KMS-11 (cell line): ENCODE results near the gene RNASE1.

Experiments
- H2AFZ ChIP-seq: fragments of 200-600 bp; sonication (generic); 2 replicates; pipeline ENCODE4 v1.6.1; 2016; ENCODE audit warnings: antibody characterized with exemption, mixed run types, low read depth
- H3K27ac ChIP-seq: fragments of 200-600 bp; sonication (generic); 2 replicates; pipeline ENCODE4 v1.6.1; 2016; ENCODE audit warnings: mild to moderate bottlenecking, mixed run types
- H3K27me3 ChIP-seq: fragments of 200-600 bp; sonication (generic); 2 replicates; pipeline ENCODE4 v1.6.1; 2017; ENCODE audit warnings: mild to moderate bottlenecking, low read depth, mixed run types, moderate library complexity; ENCODE audit not compliant: insufficient read depth
- H3K36me3 ChIP-seq: fragments of 200-600 bp; sonication (generic); 2 replicates; pipeline ENCODE4 v1.6.1; 2017; ENCODE audit warnings: mild to moderate bottlenecking, mixed run types; ENCODE audit not compliant: insufficient read depth
- H3K4me1 ChIP-seq: fragments of 200-600 bp; sonication (generic); 2 replicates; pipeline ENCODE4 v1.6.1; 2016; ENCODE audit warnings: mild to moderate bottlenecking, low read depth, mixed run types; ENCODE audit not compliant: poor library complexity, severe bottlenecking
- H3K4me2 ChIP-seq: fragments of 200-600 bp; sonication (generic); 2 replicates; pipeline ENCODE4 v1.7.0; 2016; ENCODE audit warnings: mild to moderate bottlenecking, mixed run types
- H3K4me3 ChIP-seq: fragments of 200-600 bp; sonication (generic); IDR thresholded peaks from 2 replicates; pipeline ENCODE4 v1.6.1; 2017; ENCODE audit warnings: low read depth, low read length, mixed read lengths; ENCODE audit not compliant: insufficient read depth
- H3K79me2 ChIP-seq: fragments of 200-600 bp; sonication (generic); 2 replicates; pipeline ENCODE4 v1.6.1; 2016; ENCODE audit warnings: low read depth, mixed run types; ENCODE audit not compliant: insufficient read depth
- H3K9ac ChIP-seq: fragments of 200-600 bp; sonication (generic); 2 replicates; pipeline ENCODE4 v1.6.1; 2016; ENCODE audit warnings: mild to moderate bottlenecking, mixed run types
- H4K20me1 ChIP-seq: fragments of 200-600 bp; sonication (generic); 2 replicates; pipeline ENCODE4 v1.6.1; 2016; ENCODE audit warnings: mild to moderate bottlenecking, mixed run types; ENCODE audit not compliant: insufficient read depth
- TF ChIP-seq, protein P1 (sequence below): fragments of 200-600 bp; sonication (generic); conservative IDR thresholded peaks from 2 replicates; pipeline ENCODE4 v1.6.1; 2017; ENCODE audit warnings: low read depth, mild to moderate bottlenecking, antibody characterized with exemption, low read length, moderate library complexity, mixed read lengths

The RNASE1 gene

DNA sequence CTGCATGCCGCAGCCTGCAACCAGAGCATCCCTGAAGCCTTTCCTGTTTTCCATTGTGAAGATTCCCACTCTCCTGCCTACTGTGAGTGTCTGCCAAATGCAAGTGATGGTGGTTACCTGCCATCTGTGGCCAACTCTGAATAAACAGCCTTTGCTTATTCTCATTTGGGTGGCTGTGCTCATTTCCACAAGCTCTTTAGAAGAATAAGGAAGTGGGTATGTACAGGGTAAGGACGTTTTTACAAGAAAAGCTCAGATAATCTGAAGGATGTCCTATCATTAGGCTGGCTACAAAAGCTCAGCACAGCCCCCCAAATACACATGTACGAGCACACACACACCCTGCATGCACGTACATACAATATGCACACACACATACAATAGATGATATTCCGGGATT lies 7.3 kb upstream of the RNASE1 start:
- H3K79me2 ChIP-seq = no peaks in the 10 kb centered on the region
- H3K27me3 ChIP-seq = no peaks in the 10 kb centered on the region
- H3K9ac ChIP-seq = no peak overlapping the region
- H4K20me1 ChIP-seq = no peaks in the 10 kb centered on the region
- H3K4me1 ChIP-seq = no peaks in the 10 kb centered on the region
- H3K36me3 ChIP-seq = no peaks in the 10 kb centered on the region
- no peak overlapping the region for H2AFZ ChIP-seq
- no peak overlapping the region for H3K27ac ChIP-seq
- no peak overlapping the region for H3K4me2 ChIP-seq
- TF ChIP-seq, protein P1, sequence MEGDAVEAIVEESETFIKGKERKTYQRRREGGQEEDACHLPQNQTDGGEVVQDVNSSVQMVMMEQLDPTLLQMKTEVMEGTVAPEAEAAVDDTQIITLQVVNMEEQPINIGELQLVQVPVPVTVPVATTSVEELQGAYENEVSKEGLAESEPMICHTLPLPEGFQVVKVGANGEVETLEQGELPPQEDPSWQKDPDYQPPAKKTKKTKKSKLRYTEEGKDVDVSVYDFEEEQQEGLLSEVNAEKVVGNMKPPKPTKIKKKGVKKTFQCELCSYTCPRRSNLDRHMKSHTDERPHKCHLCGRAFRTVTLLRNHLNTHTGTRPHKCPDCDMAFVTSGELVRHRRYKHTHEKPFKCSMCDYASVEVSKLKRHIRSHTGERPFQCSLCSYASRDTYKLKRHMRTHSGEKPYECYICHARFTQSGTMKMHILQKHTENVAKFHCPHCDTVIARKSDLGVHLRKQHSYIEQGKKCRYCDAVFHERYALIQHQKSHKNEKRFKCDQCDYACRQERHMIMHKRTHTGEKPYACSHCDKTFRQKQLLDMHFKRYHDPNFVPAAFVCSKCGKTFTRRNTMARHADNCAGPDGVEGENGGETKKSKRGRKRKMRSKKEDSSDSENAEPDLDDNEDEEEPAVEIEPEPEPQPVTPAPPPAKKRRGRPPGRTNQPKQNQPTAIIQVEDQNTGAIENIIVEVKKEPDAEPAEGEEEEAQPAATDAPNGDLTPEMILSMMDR = no peak
- no peak overlapping the region for H3K4me3 ChIP-seq

DNA sequence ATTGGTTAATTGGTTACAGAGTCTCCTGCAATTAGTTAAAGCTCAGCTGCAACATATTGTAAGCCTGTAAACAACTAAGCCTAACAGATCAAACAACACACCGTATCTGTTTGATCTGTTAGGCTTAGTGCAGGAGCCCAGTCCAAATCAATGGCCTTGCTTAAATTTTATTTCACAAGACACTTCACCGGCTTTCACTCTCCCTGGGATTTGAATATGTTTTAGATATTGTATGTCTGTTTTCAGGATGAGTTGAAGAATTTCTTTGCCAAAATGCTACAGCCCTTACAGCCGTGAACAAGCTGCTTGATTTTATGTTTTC lies 5.5 kb upstream of the RNASE1 start:
- no peak overlapping the region for H3K4me2 ChIP-seq
- H3K27me3 ChIP-seq = no peaks in the 10 kb centered on the region
- H3K79me2 ChIP-seq = no peaks in the 10 kb centered on the region
- H3K36me3 ChIP-seq = no peaks in the 10 kb centered on the region
- no peak overlapping the region for H2AFZ ChIP-seq
- no peak overlapping the region for H3K27ac ChIP-seq
- TF ChIP-seq, protein P1 = no peak
- no peak overlapping the region for H3K4me3 ChIP-seq
- H3K9ac ChIP-seq = no peak overlapping the region
- no peaks in the 10 kb centered on the region for H4K20me1 ChIP-seq
- H3K4me1 ChIP-seq = no peaks in the 10 kb centered on the region

DNA sequence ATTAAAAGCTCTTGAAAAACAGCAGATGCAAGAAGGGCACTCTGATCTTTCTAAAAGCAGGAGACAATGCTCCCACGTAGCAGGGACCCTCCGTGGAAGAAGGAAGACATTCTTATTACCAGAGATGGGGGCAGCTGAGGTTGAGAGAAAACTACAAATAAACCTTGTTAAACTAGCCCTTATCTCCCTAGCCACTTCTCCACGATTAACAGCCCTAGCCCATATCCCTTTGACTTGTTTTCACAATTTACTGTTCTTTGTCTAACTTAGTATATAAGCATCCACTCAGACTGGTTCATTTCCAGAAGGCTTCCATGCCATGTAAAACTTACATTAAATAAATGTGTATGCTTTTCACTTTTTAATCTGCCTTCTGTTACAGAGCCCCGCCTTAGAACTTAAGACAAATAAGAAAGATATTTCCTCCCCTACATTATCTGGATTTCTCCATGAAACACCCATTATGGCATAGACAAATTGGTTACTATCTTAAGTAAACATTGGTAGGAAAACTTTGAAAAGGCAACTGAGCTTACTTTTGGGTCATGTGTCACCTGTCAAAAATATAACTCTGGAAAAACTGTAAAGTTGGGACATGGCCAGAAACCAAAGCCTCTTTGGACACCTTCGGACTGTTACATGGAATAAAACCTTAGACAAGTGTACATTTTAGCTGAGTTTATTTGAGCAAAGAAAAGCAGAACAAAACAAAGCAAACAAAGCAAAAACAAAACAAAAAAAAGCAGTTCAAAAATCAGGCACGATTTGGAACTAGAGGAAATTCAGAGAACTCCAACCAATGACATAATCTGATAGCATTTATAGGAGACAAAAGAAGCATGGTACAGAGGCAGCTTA lies 4.9 kb upstream of the RNASE1 start:
- no peaks in the 10 kb centered on the region for H3K36me3 ChIP-seq

DNA sequence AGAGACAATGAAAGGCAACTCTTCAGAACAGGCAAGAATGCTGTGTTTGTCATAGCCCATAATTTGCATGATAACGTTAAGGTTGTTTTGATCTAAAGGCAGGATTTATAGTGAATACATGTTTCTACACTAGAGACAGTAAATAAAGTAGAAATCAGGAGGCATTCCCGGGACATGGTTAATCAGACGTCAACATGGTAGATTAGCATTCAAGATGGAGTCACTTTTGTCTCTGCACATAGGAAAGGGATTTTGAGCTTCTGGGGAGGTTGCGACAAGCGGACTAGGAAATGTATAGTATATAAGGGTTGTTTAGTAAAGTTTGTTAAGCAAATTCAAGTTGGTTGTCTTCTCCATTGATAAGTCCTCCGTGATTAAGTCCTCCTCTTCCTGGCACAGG lies 2.8 kb upstream of the RNASE1 start:
- TF ChIP-seq, protein P1 = no peak
- Histone ChIP-seq H3K27me3 (no peaks in the 10 kb centered on the region), H3K4me3 (no peak overlapping the region), H3K4me1 (no peaks in the 10 kb centered on the region), H2AFZ (no peak overlapping the region), H3K9ac (no peak overlapping the region), H3K79me2 (no peaks in the 10 kb centered on the region), H3K27ac (no peak overlapping the region), H4K20me1 (no peaks in the 10 kb centered on the region), H3K4me2 (no peak overlapping the region), H3K36me3 (no peaks in the 10 kb centered on the region)

More for the DNA sequence above, 4.9 kb upstream of the RNASE1 start:
- Histone ChIP-seq H2AFZ (no peak overlapping the region), H3K4me2 (no peak overlapping the region), H4K20me1 (no peaks in the 10 kb centered on the region), H3K27me3 (no peaks in the 10 kb centered on the region), H3K4me3 (no peak overlapping the region), H3K9ac (no peak overlapping the region), H3K79me2 (no peaks in the 10 kb centered on the region), H3K4me1 (no peaks in the 10 kb centered on the region), H3K27ac (no peak overlapping the region)
- TF ChIP-seq, protein P1 = no peak
